Activated T-cell treated with anti-CD3 and anti-CD28 coated beads, Interleukin-2, amount 50 U/mL, for 24 hours (primary cell): ENCODE results near the gene L1TD1.
"Not testable (repeated sequence)": the region's sequence is repeated elsewhere in the genome, so short reads cannot be mapped to it uniquely, and the experiment has no call there.

Source experiments
- DNase-seq: peaks from one replicate; pipeline ENCODE4 v3.0.0-alpha.2; 2020
- H3K27ac Mint-ChIP-seq: 2 replicates; pipeline ENCODE4 v1.8.0; 2020; ENCODE audit warnings: mild to moderate bottlenecking, mixed read lengths
- H3K27me3 Mint-ChIP-seq: 2 replicates; pipeline ENCODE4 v1.8.0; 2020; ENCODE audit warnings: mixed read lengths
- H3K36me3 Mint-ChIP-seq: 2 replicates; pipeline ENCODE4 v1.8.0; 2020; ENCODE audit warnings: low read depth, mixed read lengths
- H3K4me1 Mint-ChIP-seq: 2 replicates; pipeline ENCODE4 v1.8.0; 2020; ENCODE audit warnings: low read depth, mixed read lengths
- H3K4me3 Mint-ChIP-seq: 2 replicates; pipeline ENCODE4 v1.8.0; 2020; ENCODE audit warnings: mild to moderate bottlenecking, moderate library complexity, mixed read lengths
- H3K9me3 Mint-ChIP-seq: 2 replicates; pipeline ENCODE4 v1.8.0; 2020; ENCODE audit warnings: mixed read lengths

The L1TD1 gene

GRCh38 chr1:62237950-62238374, 43.3 kb downstream of the L1TD1 start:
- Mint-ChIP-seq H3K4me1 (no peaks in the 10 kb centered on the region), H3K36me3 (no peaks in the 10 kb centered on the region), H3K4me3 (no peak overlapping the region), H3K9me3 (no peaks in the 10 kb centered on the region), H3K27ac (no peak overlapping the region), H3K27me3 (no peaks in the 10 kb centered on the region)
- DNase-seq = no peak

- H3K36me3 Mint-ChIP-seq = no peaks in the 10 kb centered on the region
- no peak overlapping the region for H3K4me3 Mint-ChIP-seq
- H3K9me3 Mint-ChIP-seq = no peaks in the 10 kb centered on the region
- H3K27ac Mint-ChIP-seq = no peak overlapping the region
- no peaks in the 10 kb centered on the region for H3K27me3 Mint-ChIP-seq
- no peaks in the 10 kb centered on the region for H3K4me1 Mint-ChIP-seq
- DNase-seq = no peak
Measured at GRCh38 chr1:62238507-62238906, 43.9 kb downstream of the L1TD1 start.

- H3K27ac Mint-ChIP-seq, H3K9me3 Mint-ChIP-seq, H3K4me1 Mint-ChIP-seq, H3K4me3 Mint-ChIP-seq, DNase-seq, H3K27me3 Mint-ChIP-seq, H3K36me3 Mint-ChIP-seq: not testable (repeated sequence)
Measured at GRCh38 chr1:62239652-62240403, 45.2 kb downstream of the L1TD1 start.

GRCh38 chr1:62240651-62241370, 46.2 kb downstream of the L1TD1 start:
- H3K36me3 Mint-ChIP-seq = no peaks in the 10 kb centered on the region
- no peak overlapping the region for H3K4me3 Mint-ChIP-seq
- no peak for DNase-seq
- no peak overlapping the region for H3K27ac Mint-ChIP-seq
- H3K9me3 Mint-ChIP-seq = no peaks in the 10 kb centered on the region
- H3K4me1 Mint-ChIP-seq = no peaks in the 10 kb centered on the region
- H3K27me3 Mint-ChIP-seq = no peaks in the 10 kb centered on the region

GRCh38 chr1:62241371-62242131, 46.9 kb downstream of the L1TD1 start:
- H3K27ac Mint-ChIP-seq = no peak overlapping the region
- no peaks in the 10 kb centered on the region for H3K27me3 Mint-ChIP-seq
- H3K4me3 Mint-ChIP-seq = no peak overlapping the region
- no peak for DNase-seq
- no peaks in the 10 kb centered on the region for H3K9me3 Mint-ChIP-seq
- no peaks in the 10 kb centered on the region for H3K4me1 Mint-ChIP-seq
- H3K36me3 Mint-ChIP-seq = no peaks in the 10 kb centered on the region

- H3K4me1 Mint-ChIP-seq, H3K36me3 Mint-ChIP-seq, H3K9me3 Mint-ChIP-seq: not testable (repeated sequence)
Measured at GRCh38 chr1:62244380-62244779, 49.7 kb downstream of the L1TD1 start.

GRCh38 chr1:62245201-62245600, 50.6 kb downstream of the L1TD1 start:
- no peak overlapping the region for H3K4me3 Mint-ChIP-seq
- DNase-seq = no peak
- no peaks in the 10 kb centered on the region for H3K27me3 Mint-ChIP-seq
- no peak overlapping the region for H3K27ac Mint-ChIP-seq
- H3K4me1 Mint-ChIP-seq = no peaks in the 10 kb centered on the region
- H3K36me3 Mint-ChIP-seq = no peaks in the 10 kb centered on the region
- no peaks in the 10 kb centered on the region for H3K9me3 Mint-ChIP-seq

More at GRCh38 chr1:62244380-62244779, 49.7 kb downstream of the L1TD1 start:
- not testable (repeated sequence) for H3K27ac Mint-ChIP-seq, DNase-seq, H3K4me3 Mint-ChIP-seq, H3K27me3 Mint-ChIP-seq

- Mint-ChIP-seq H3K27ac (no peak overlapping the region), H3K27me3 (no peaks in the 10 kb centered on the region), H3K36me3 (no peaks in the 10 kb centered on the region), H3K9me3 (no peaks in the 10 kb centered on the region), H3K4me1 (no peaks in the 10 kb centered on the region), H3K4me3 (no peak overlapping the region)
- DNase-seq = no peak
Measured at GRCh38 chr1:62247391-62248168, 52.9 kb downstream of the L1TD1 start.

- Mint-ChIP-seq H3K27ac (no peak overlapping the region), H3K27me3 (no peaks in the 10 kb centered on the region), H3K4me3 (no peak overlapping the region), H3K9me3 (no peaks in the 10 kb centered on the region), H3K4me1 (no peaks in the 10 kb centered on the region), H3K36me3 (no peaks in the 10 kb centered on the region)
- DNase-seq = no peak
Measured at GRCh38 chr1:62250126-62250726, 55.6 kb downstream of the L1TD1 start.

GRCh38 chr1:62259551-62259950, 64.9 kb downstream of the L1TD1 start:
- DNase-seq = no peak
- peaks cover 2% of the 10 kb centered on the region for H3K9me3 Mint-ChIP-seq
- H3K4me3 Mint-ChIP-seq = no peak overlapping the region
- H3K4me1 Mint-ChIP-seq = no peaks in the 10 kb centered on the region
- peaks cover 8% of the 10 kb centered on the region for H3K27me3 Mint-ChIP-seq
- no peaks in the 10 kb centered on the region for H3K36me3 Mint-ChIP-seq
- no peak overlapping the region for H3K27ac Mint-ChIP-seq

- no peaks in the 10 kb centered on the region for H3K36me3 Mint-ChIP-seq
- peaks cover 2% of the 10 kb centered on the region for H3K9me3 Mint-ChIP-seq
- no peaks in the 10 kb centered on the region for H3K4me1 Mint-ChIP-seq
- H3K4me3 Mint-ChIP-seq = no peak overlapping the region
- peaks cover 8% of the 10 kb centered on the region for H3K27me3 Mint-ChIP-seq
- DNase-seq = no peak
- no peak overlapping the region for H3K27ac Mint-ChIP-seq
Measured at GRCh38 chr1:62260688-62261087, 66.0 kb downstream of the L1TD1 start.
